T-helper 2 cell treated with Interferon-gamma antibody and Interleukin-4, amounts not matched to agents 100 ng/mL and 5 ng/mL, for 36 hours (primary cell): ENCODE data around the gene FITM1. TPM values are rescaled to one million over a fixed set of nuclear protein-coding genes. Genes with fewer than 3 reads are reported as not detected.

ENCODE experiments used
- intact Hi-C: fragments of 100-400 bp; cut with micrococcal nuclease; formaldehyde crosslinking; loops from one replicate; pipeline ENCODE4 v1.15.1; 2023
- total RNA-seq: library from RNA; stranded (reverse); gene quantifications from 2 replicates; pipeline ENCODE4 v1.2.3, GENCODE V29; 2022

FITM1 gene, protein sequence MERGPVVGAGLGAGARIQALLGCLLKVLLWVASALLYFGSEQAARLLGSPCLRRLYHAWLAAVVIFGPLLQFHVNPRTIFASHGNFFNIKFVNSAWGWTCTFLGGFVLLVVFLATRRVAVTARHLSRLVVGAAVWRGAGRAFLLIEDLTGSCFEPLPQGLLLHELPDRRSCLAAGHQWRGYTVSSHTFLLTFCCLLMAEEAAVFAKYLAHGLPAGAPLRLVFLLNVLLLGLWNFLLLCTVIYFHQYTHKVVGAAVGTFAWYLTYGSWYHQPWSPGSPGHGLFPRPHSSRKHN
- 0.57 and 1.1 TPM in 2 replicates for total RNA-seq

- intact Hi-C loops = no loop called here
Measured at GRCh38 chr14:24130380-24130716, at the start of gene FITM1. TSS of gene FITM1 (plus strand) at chr14:24130659. CDS start at chr14:24131564, 905 bp downstream.

DNA sequence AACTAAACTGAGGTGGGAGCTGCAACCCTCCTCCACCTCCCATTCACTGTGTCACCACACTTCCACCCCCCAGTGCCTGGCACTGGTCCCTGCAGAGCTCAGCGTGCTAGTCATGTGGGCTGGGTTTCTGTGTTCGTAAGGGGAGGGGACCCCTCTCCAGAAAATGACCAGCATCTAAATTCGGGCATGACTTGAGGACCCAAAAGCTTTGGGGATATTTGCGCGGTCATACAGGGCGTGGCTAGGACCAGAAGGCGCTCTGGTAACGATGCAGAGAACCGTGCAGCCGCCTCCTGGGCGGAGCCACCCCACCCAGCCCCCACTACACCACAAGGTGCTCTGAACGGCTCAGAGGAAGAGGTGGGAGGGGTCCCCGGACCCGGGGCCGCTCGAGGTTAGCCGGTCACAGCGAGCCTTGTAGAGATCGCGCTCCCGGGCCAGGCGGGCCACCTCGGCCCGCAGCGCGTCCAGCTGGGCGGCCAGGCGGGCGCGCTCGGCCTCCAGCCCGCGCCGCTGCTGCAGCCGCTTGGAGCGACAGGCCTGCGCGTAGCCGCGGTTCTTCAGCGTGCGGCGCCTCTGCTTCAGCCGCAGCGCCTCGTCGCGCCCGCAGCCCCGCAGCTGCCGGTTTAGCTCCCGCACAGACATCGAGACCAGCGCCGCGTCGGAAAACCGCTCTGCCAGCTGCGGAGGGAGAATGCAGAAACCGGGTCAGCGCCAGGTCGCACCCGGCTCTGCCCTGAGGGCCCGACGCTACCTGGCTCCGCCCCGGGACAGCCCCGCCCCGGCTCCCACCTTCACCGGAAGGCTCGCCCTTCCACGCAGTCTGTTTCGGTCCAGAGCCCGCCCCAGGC lies 49.3 kb upstream of the FITM1 start:
- intact Hi-C loops = loop anchor here (1.0 to 2.0 kb wide), 4 partner anchors 9 to 65 kb away; partner anchors contain the start of genes DCAF11, NRL, PCK2 and PSME2

- intact Hi-C loops = loop anchor here (1.0 to 2.0 kb wide), 4 partner anchors 9 to 65 kb away; partner anchors contain the start of genes DCAF11, NRL, PCK2 and PSME2
Measured at GRCh38 chr14:24081739-24082211, 48.7 kb upstream of the FITM1 start.

GRCh38 chr14:24082411-24083080 lies 47.9 kb upstream of the FITM1 start:
- intact Hi-C loops = no loop called here

GRCh38 chr14:24083462-24083861 lies 47.0 kb upstream of the FITM1 start:
- intact Hi-C loops = no loop called here

GRCh38 chr14:24084440-24084839 lies 46.0 kb upstream of the FITM1 start:
- intact Hi-C loops = no loop called here

GRCh38 chr14:24085215-24085614 lies 45.2 kb upstream of the FITM1 start:
- intact Hi-C loops = no loop called here

GRCh38 chr14:24086193-24086955 lies 44.1 kb upstream of the FITM1 start:
- intact Hi-C loops = no loop called here

- intact Hi-C loops = no loop called here
Measured at GRCh38 chr14:24087004-24087403, 43.5 kb upstream of the FITM1 start.

GRCh38 chr14:24088095-24088494 lies 42.4 kb upstream of the FITM1 start:
- intact Hi-C loops = no loop called here

- intact Hi-C loops = loop anchor here (1.0 to 10.0 kb wide), 5 partner anchors 9 to 535 kb away; partner anchors contain the start of genes DHRS4L2, THTPA and ZFHX2
Measured at GRCh38 chr14:24089890-24090289, 40.6 kb upstream of the FITM1 start.

GRCh38 chr14:24092110-24092504 lies 38.4 kb upstream of the FITM1 start:
- intact Hi-C loops = loop anchor here (5.0 to 10.0 kb wide), 2 partner anchors 105 to 537 kb away; partner anchors contain the start of genes DHRS4L2, THTPA and ZFHX2

DNA sequence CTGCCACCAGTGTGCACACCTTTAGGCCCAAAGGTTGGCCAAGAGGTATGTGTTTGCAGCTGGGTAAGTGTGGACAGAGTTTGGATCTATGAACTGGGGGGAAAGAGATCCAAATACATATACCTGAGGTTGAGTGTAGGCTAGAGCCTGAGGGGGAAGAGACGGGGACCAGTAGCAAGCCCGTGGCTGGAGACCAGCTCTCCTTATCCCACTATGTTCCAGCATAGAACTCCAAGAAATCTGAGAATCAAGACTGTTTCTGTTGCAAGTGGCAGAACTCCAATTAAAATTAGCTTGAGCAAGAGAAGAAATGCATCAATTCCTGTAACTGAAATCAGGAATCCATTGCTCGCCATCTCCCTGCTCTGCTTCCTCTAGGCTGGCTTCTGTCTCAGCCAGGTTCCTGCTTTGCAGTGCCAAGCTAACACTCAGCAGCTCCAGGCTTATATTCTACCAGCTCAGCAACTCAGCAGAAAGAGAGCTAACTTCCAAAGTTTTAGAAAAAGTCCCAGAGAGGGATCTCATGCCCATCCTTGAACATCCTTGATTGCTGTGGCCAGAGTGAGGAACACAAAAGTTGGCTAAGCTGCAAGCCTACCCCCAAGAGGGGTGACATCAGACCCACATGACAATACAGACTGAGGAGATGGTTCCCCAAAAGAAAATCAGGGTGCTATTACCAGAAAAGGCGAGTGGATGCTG lies 37.8 kb upstream of the FITM1 start:
- intact Hi-C loops = loop anchor here (5.0 to 10.0 kb wide), 2 partner anchors 105 to 538 kb away; partner anchors contain the start of genes DHRS4L2, THTPA and ZFHX2

GRCh38 chr14:24093207-24093900 lies 37.1 kb upstream of the FITM1 start:
- intact Hi-C loops = loop anchor here (5.0 to 10.0 kb wide), 2 partner anchors 106 to 539 kb away; partner anchors contain the start of genes DHRS4L2, THTPA and ZFHX2

- intact Hi-C loops = loop anchor here (1.0 to 10.0 kb wide), 7 partner anchors 13 to 539 kb away; partner anchors contain the start of genes CARMIL3, DCAF11, DHRS4L2 and IRF9
Measured at GRCh38 chr14:24093901-24094840, 36.3 kb upstream of the FITM1 start, which contains the start of gene PCK2. TSS of gene PCK2 (plus strand) at chr14:24094311. CDS start at chr14:24094406, 95 bp downstream.

GRCh38 chr14:24094841-24095270 lies 35.6 kb upstream of the FITM1 start:
- intact Hi-C loops = loop anchor here (1.0 to 10.0 kb wide), 7 partner anchors 13 to 540 kb away; partner anchors contain the start of genes CARMIL3, DCAF11, DHRS4L2 and IRF9

DNA sequence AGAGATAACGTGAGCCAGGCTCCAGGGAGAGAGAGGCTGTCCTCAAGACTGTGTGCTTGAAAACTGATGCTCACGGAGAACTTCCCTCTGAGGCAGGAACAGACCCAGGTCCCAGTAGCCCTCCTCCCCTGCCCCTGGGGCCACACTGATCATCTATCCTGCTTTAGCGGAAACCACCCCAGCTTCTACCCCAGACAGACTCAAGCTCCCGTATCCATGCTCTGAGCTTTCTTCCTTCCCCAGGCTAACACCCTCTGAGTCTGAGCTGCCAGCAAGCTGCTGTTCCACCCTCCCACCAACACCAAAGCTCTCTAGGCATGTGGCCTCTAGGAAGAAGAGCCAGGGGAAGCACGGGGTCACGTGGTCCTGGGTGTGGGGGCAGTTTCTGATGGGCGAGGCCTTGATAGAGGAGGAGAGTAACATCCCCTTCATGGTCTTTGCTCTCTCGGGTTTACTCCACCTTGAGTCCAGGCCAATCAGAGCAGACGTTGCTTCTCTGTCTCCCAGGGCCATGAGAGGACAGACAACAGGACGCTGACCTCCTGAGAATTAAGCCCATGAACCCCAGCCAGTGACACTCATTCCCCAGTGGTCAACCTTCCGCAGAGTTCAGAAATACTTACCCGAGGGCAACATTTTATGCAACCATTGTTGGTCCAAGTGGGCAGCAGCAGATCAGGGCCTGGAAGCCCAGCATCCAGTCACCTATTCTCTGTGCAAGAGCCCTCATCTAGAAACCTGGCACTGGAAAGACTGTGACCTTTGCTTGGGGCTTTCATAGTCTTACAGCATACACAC lies 35.0 kb upstream of the FITM1 start:
- intact Hi-C loops = loop anchor here (2.0 to 10.0 kb wide), 2 partner anchors 43 to 541 kb away; partner anchors contain the start of genes CARMIL3, THTPA and ZFHX2
